ENCODE results near the gene MCAT. TPM values are rescaled to one million over a fixed set of nuclear protein-coding genes. Genes with fewer than 3 reads are reported as not detected.

Gene MCAT, protein sequence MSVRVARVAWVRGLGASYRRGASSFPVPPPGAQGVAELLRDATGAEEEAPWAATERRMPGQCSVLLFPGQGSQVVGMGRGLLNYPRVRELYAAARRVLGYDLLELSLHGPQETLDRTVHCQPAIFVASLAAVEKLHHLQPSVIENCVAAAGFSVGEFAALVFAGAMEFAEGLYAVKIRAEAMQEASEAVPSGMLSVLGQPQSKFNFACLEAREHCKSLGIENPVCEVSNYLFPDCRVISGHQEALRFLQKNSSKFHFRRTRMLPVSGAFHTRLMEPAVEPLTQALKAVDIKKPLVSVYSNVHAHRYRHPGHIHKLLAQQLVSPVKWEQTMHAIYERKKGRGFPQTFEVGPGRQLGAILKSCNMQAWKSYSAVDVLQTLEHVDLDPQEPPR
- polyA plus RNA-seq = 11.2 and 16.9 TPM in 2 replicates

DNA sequence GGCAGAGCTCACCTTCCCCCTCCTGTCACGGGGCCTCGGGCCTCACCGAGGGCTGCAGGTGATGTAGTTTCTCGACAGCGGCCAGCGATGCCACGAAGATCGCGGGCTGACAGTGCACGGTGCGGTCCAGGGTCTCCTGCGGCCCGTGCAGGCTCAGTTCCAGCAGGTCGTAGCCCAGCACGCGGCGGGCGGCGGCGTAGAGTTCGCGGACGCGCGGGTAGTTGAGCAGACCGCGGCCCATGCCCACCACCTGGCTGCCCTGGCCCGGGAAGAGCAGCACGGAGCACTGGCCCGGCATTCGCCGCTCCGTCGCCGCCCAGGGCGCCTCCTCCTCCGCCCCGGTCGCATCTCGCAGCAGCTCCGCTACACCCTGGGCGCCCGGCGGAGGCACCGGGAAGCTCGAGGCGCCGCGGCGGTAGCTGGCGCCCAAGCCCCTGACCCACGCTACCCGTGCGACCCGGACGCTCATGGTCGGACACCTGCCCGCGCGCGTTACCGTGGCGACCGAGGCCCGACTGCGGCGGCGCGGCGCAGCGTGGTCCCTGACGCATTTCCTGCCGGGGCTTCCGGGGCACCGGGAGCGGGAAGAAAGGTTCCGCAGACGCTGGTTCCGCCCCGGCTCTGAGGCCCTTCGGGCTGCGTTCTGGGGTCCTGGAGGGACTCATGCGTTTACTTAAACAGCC is at the start of gene MCAT:
Gene MCAT, minus strand, starts transcription at position 519 of the 683 bp plus-strand sequence. Its CDS starts 50 bp downstream, at position 469.

DNA sequence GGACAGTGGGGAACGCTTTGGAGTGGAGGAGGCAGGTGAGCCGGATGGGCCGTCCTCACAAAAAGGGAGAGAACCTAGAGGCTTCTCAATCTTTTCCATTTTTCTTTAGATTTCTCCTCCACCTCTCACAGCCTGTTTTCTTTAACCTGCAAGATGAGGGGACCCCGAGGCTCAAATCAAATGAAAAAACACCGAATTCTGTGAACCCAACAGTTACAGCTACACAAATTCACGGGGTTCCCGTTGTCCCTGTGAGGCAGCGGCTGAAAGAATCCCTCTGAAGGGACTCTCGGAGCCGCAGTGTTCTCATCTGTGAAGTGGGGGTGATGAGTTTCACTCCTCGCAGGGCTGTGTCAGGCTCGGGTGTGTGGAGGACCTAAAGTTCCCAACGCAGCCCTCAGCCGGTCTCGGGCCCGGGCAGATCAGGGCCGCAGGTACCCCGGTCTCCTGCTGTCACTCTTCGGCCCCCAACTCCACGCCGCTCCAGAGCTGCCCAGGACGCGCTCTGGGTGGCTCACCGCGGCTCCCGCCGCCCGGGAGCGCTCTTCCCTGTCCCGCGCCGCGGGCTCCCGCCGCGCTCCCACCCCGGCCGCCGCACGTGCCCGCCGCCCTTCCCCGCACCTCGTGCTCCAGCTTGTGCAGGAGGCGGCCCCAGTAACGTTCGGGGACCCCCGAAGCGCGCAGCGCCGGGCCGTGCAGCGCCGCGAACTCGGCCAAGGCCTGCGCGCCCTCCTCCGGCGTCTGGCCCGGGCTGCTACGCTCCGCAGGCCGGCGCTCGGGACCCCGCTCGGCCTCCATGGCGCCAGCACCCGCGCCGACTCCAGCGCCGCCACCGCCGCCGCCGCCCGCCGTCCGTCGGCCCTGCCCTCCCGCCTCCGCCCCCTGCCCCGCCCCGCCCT is 43.3 kb upstream of the MCAT start, which contains the start of gene TTLL12:
Gene TTLL12, minus strand, starts transcription at position 863 of the 899 bp plus-strand sequence. Its CDS starts 65 bp downstream, at position 798.

DNA sequence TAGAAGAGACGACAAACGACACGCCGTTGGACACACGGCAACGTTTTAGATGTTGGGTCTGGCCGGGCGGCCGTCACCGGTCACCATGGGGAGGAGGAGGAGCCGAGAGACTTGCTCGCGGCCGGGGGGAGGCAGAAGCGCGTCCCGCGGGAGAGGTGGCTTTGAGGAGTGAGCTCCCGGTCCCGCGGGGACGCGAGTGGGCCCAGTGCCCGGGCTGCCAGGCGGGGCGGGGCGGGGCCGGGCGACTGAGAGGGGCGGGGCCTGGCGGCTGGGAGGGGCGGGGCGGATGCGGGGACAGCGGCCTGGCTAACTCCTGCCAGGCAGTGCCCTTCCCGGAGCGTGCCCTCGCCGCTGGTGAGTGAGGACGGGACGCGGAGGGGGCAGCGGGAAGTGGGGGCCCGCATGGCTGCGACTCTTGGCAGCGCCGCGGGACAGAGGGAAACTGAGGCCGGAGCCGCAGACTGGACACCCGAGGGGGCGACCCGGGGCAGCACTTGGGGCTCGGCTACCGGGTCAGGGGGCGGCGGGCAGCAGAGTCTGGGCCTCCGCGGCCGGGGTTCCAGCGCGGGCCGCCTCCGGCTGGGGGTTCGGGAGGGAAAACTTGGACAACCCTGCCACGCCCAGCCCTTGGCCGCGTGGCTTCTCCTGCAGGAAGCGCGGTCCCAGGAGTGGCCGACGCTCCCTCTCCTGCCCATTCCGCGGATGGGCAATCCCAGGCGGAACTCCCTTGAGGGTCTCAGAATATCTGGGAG is 8.2 kb upstream of the MCAT start, which contains the start of gene TSPO:
Gene TSPO, plus strand, starts transcription at position 309 of the 752 bp plus-strand sequence. CDS start 7,680 bp downstream, outside the sequence.

DNA sequence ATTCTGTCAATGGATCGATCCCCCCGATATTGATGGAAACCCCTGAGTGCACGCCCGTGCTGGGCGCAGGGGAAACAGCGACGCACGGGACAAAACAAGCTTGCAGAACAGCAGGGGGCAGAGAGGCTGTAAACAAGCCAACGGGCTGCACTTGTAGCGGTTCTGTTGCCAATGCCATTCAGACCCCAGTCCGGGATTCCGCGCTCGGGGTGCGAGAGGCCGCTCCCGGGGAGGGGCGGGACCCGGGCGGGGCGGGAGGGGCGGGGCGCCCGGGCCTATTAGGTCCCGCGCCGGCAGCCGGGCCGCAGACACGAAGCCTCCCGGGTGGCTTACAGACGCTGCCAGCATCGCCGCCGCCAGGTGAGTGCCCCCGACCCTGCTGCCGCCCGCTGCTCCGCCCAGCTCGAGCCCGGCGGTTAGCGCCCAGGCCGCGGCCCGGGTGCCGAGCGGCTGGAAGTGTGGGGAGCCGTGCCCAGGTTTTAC is 32.7 kb downstream of the MCAT start, which contains the start of gene BIK:
Gene BIK, plus strand, starts transcription at position 307 of the 483 bp plus-strand sequence. CDS start 13,273 bp downstream, outside the sequence.

DNA sequence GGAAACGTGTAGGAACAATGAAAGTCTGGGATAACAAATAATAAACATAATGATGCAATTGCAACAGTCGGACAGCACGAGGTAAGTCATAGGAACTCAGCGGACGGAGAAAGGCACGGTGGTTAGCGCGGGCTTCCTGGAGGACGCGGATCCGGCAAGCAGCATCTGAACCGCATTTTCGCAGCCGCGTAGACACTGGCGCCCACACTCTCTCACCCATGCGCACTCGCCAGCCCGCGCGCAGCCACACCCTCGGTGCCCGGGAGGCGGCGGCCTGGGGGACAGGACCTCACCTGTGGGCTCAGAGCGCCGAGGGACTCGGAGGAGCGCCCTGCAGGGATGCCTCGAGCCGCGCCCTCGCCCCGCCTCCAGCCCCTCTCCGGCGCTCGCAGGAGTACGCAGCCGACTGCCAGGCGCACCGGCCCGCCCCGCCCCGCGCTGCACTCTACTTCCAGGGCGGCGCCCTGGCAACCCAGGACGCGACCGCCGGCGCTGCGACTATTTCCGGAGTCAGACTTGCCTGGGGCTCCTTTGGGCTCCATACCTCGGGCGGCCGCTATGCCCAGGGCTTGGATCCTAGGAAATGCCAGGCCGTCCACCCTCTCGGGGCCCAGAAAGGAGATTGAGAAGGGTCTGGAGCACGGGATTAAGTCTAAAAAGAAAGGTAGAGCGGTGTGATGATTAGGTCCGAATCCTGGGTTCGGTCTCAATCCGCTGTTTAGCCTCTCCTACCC is 54.0 kb downstream of the MCAT start, which contains the start of gene TTLL1:
Gene TTLL1, minus strand, starts transcription at position 408 of the 734 bp plus-strand sequence. CDS start 13,805 bp downstream, outside the sequence.

Other genes starting within 250 kb of the MCAT start
- gene PACSIN2, start 128.2 kb downstream of the MCAT start, polyA plus RNA-seq = 22.6 and 33.4 TPM in 2 replicates
- 2.3 and 3.8 TPM in 2 replicates for gene TTLL1, start 54.0 kb downstream of the MCAT start, polyA plus RNA-seq
- gene BIK, start 32.6 kb downstream of the MCAT start, polyA plus RNA-seq = not detected in 2 replicates
- gene TSPO, start 8.2 kb upstream of the MCAT start, polyA plus RNA-seq = 0.97 and 2.9 TPM in 2 replicates
- gene TTLL12, start 43.7 kb upstream of the MCAT start, polyA plus RNA-seq = 0.76 and 1.3 TPM in 2 replicates
- not detected in 2 replicates for gene SCUBE1, start 200.0 kb upstream of the MCAT start, polyA plus RNA-seq

Data from Purkinje cell (primary cell).